ENCODE results near the gene CAPRIN1.
A peak's percentile ranks its signal among the peaks of the same experiment; 100 is the strongest.

The CAPRIN1 gene

GRCh38 chr11:34051349-34052035 is at the start of gene CAPRIN1:
CAPRIN1 (plus strand) TSS chr11:34051731; CDS start chr11:34052421, 690 bp downstream.
- DNase-seq (ENCODE audit: low read depth in 2 of 2), result peak; percentile 65 to 68

- no peak for DNase-seq (ENCODE audit: low read depth in 2 of 2)
These were observed 49.1 kb upstream of the CAPRIN1 start for GRCh38 chr11:34002420-34002819.

GRCh38 chr11:34004236-34004635 is 47.3 kb upstream of the CAPRIN1 start:
- no peak for DNase-seq (ENCODE audit: low read depth in 2 of 2)

- DNase-seq (ENCODE audit: low read depth in 2 of 2), result no peak
These were observed 44.7 kb upstream of the CAPRIN1 start for GRCh38 chr11:34006876-34007275.

GRCh38 chr11:34012734-34013133 is 38.8 kb upstream of the CAPRIN1 start:
- DNase-seq (ENCODE audit: low read depth in 2 of 2), result no peak

GRCh38 chr11:34013898-34014571 is 37.5 kb upstream of the CAPRIN1 start:
- no peak for DNase-seq (ENCODE audit: low read depth in 2 of 2)

- no peak for DNase-seq (ENCODE audit: low read depth in 2 of 2)
These were observed 29.4 kb upstream of the CAPRIN1 start for GRCh38 chr11:34021977-34022735.

- DNase-seq (ENCODE audit: low read depth in 2 of 2), result no peak
These were observed 25.1 kb upstream of the CAPRIN1 start for GRCh38 chr11:34026432-34026831.

- no peak for DNase-seq (ENCODE audit: low read depth in 2 of 2)
These were observed 23.8 kb upstream of the CAPRIN1 start for GRCh38 chr11:34027516-34028408.

GRCh38 chr11:34028425-34028824 is 23.1 kb upstream of the CAPRIN1 start:
- DNase-seq (ENCODE audit: low read depth in 2 of 2), result no peak

- DNase-seq (ENCODE audit: low read depth in 2 of 2), result no peak
These were observed 22.4 kb upstream of the CAPRIN1 start for GRCh38 chr11:34029176-34029575.

- DNase-seq (ENCODE audit: low read depth in 2 of 2), result no peak
These were observed 21.1 kb upstream of the CAPRIN1 start for GRCh38 chr11:34030382-34030781.

- DNase-seq (ENCODE audit: low read depth in 2 of 2), result no peak
These were observed 18.1 kb upstream of the CAPRIN1 start for GRCh38 chr11:34033399-34033798.

- DNase-seq (ENCODE audit: low read depth in 2 of 2), result no peak
These were observed 17.5 kb upstream of the CAPRIN1 start for GRCh38 chr11:34034053-34034452.

- no peak for DNase-seq (ENCODE audit: low read depth in 2 of 2)
These were observed 15.1 kb upstream of the CAPRIN1 start for GRCh38 chr11:34036456-34036855.

- no peak for DNase-seq (ENCODE audit: low read depth in 2 of 2)
These were observed 14.5 kb upstream of the CAPRIN1 start for GRCh38 chr11:34037016-34037415.

- DNase-seq (ENCODE audit: low read depth in 2 of 2), result no peak
These were observed 11.0 kb upstream of the CAPRIN1 start for GRCh38 chr11:34040571-34040970.

- no peak for DNase-seq (ENCODE audit: low read depth in 2 of 2)
These were observed 6.7 kb upstream of the CAPRIN1 start for GRCh38 chr11:34044664-34045485.

GRCh38 chr11:34049028-34049427 is 2.5 kb upstream of the CAPRIN1 start:
- no peak for DNase-seq (ENCODE audit: low read depth in 2 of 2)

- DNase-seq (ENCODE audit: low read depth in 2 of 2), result no peak
These were observed 766 bp upstream of the CAPRIN1 start for GRCh38 chr11:34050581-34051348.

Measured in stimulated activated CD4-positive, alpha-beta T cell treated with anti-CD3 and anti-CD28 coated beads, Interleukin-1b, Interleukin-23, amount 100 ng/mL, for 1 hour (primary cell).